ENCODE measurements around the gene PTPRG.

The PTPRG gene

GRCh38 chr3:61961900-61962299, 400.5 kb downstream of the PTPRG start:
- no peaks in the 10 kb centered on the region for H3K9me2 ChIP-seq (replicated peaks; ENCODE audit: control insufficient read depth, low read length)
- no peaks in the 10 kb centered on the region for H4K20me1 ChIP-seq (ENCODE audit: control insufficient read depth, insufficient read depth, low read depth, low read length)
- H3K27me3 ChIP-seq (ENCODE audit: control insufficient read depth, low read length), result 0 out of 2 replicates have a peak, but pooled peaks cover 6% of the 10 kb centered on the region
- TF ChIP-seq EZH2phosphoT487 (IDR thresholded peaks at IDR 0.05; ENCODE audit: borderline replicate concordance, low read length), result no peak
- TF ChIP-seq CTCF (IDR thresholded peaks at IDR 0.05; ENCODE audit: low read depth, low read length, poor library complexity, severe bottlenecking), result no peak
- no peaks in the 10 kb centered on the region for H3K9me3 ChIP-seq (ENCODE audit: control insufficient read depth, insufficient read depth, low read length)
- H3K4me3 ChIP-seq (ENCODE audit: low read length), result no peak overlapping the region
- H3K36me3 ChIP-seq (ENCODE audit: control insufficient read depth, low read length), result no peaks in the 10 kb centered on the region
- no peaks in the 10 kb centered on the region for H3K4me1 ChIP-seq (ENCODE audit: control insufficient read depth, low read length)
- H3K79me2 ChIP-seq (ENCODE audit: control insufficient read depth, low read length), result no peaks in the 10 kb centered on the region
- no peak overlapping the region for H3K4me2 ChIP-seq (ENCODE audit: low read length)
- no peaks in the 10 kb centered on the region for H3F3A ChIP-seq (ENCODE audit: control insufficient read depth, insufficient read depth)
- no peak overlapping the region for H3K27ac ChIP-seq (ENCODE audit: low read depth, low read length)

GRCh38 chr3:61964566-61964965, 403.2 kb downstream of the PTPRG start:
- H3K27ac ChIP-seq (ENCODE audit: low read depth, low read length), result no peak overlapping the region
- H3K36me3 ChIP-seq (ENCODE audit: control insufficient read depth, low read length), result no peaks in the 10 kb centered on the region
- no peak overlapping the region for H3K4me3 ChIP-seq (ENCODE audit: low read length)
- H3K4me2 ChIP-seq (ENCODE audit: low read length), result no peak overlapping the region
- H3K4me1 ChIP-seq (ENCODE audit: control insufficient read depth, low read length), result no peaks in the 10 kb centered on the region
- H3K27me3 ChIP-seq (ENCODE audit: control insufficient read depth, low read length), result 0 out of 2 replicates have a peak, but pooled peaks cover 2% of the 10 kb centered on the region
- no peaks in the 10 kb centered on the region for H3K9me3 ChIP-seq (ENCODE audit: control insufficient read depth, insufficient read depth, low read length)
- H3F3A ChIP-seq (ENCODE audit: control insufficient read depth, insufficient read depth), result no peaks in the 10 kb centered on the region
- no peaks in the 10 kb centered on the region for H3K9me2 ChIP-seq (replicated peaks; ENCODE audit: control insufficient read depth, low read length)
- TF ChIP-seq CTCF (IDR thresholded peaks at IDR 0.05; ENCODE audit: low read depth, low read length, poor library complexity, severe bottlenecking) (no peak), EZH2phosphoT487 (IDR thresholded peaks at IDR 0.05; ENCODE audit: borderline replicate concordance, low read length) (no peak)
- no peaks in the 10 kb centered on the region for H3K79me2 ChIP-seq (ENCODE audit: control insufficient read depth, low read length)
- no peaks in the 10 kb centered on the region for H4K20me1 ChIP-seq (ENCODE audit: control insufficient read depth, insufficient read depth, low read depth, low read length)

- Histone ChIP-seq H3F3A (ENCODE audit: control insufficient read depth, insufficient read depth) (no peaks in the 10 kb centered on the region), H3K9me3 (ENCODE audit: control insufficient read depth, insufficient read depth, low read length) (no peaks in the 10 kb centered on the region), H3K9me2 (replicated peaks; ENCODE audit: control insufficient read depth, low read length) (no peaks in the 10 kb centered on the region), H4K20me1 (ENCODE audit: control insufficient read depth, insufficient read depth, low read depth, low read length) (no peaks in the 10 kb centered on the region), H3K4me3 (ENCODE audit: low read length) (no peak overlapping the region), H3K27ac (ENCODE audit: low read depth, low read length) (no peak overlapping the region), H3K4me1 (ENCODE audit: control insufficient read depth, low read length) (no peaks in the 10 kb centered on the region), H3K79me2 (ENCODE audit: control insufficient read depth, low read length) (no peaks in the 10 kb centered on the region), H3K27me3 (ENCODE audit: control insufficient read depth, low read length) (0 out of 2 replicates have a peak, but pooled peaks cover 2% of the 10 kb centered on the region), H3K36me3 (ENCODE audit: control insufficient read depth, low read length) (no peaks in the 10 kb centered on the region), H3K4me2 (ENCODE audit: low read length) (no peak overlapping the region)
- no peak for TF ChIP-seq EZH2phosphoT487 (IDR thresholded peaks at IDR 0.05; ENCODE audit: borderline replicate concordance, low read length)
- no peak for TF ChIP-seq CTCF (IDR thresholded peaks at IDR 0.05; ENCODE audit: low read depth, low read length, poor library complexity, severe bottlenecking)
These were observed 404.4 kb downstream of the PTPRG start for GRCh38 chr3:61965770-61966131.

Measured in DOHH2 (cell line).